NOMO-1 treated with dmso at 0.1 percent for 144 hours (cell line): ENCODE data around the gene NDUFAF2.

ENCODE experiments used
- DNase-seq: peaks from one replicate; lab custom pipeline; 2025; ENCODE audit not compliant: unreplicated experiment; lab: John Stamatoyannopoulos, UW

The NDUFAF2 gene

GRCh38 chr5:61115968-61116367, 171.0 kb downstream of the NDUFAF2 start:
- DNase-seq = no peak

- DNase-seq = no peak
Measured at GRCh38 chr5:61119066-61119465, 174.1 kb downstream of the NDUFAF2 start.

GRCh38 chr5:61120534-61120933, 175.5 kb downstream of the NDUFAF2 start:
- no peak for DNase-seq

- no peak for DNase-seq
Measured at GRCh38 chr5:61123145-61123544, 178.1 kb downstream of the NDUFAF2 start.

- no peak for DNase-seq
Measured at GRCh38 chr5:61130289-61130688, 185.3 kb downstream of the NDUFAF2 start.

- no peak for DNase-seq
Measured at GRCh38 chr5:61132559-61132958, 187.6 kb downstream of the NDUFAF2 start.

GRCh38 chr5:61137835-61138234, 192.8 kb downstream of the NDUFAF2 start:
- DNase-seq = no peak

- DNase-seq = no peak
Measured at GRCh38 chr5:61139094-61139873, 194.3 kb downstream of the NDUFAF2 start.

GRCh38 chr5:61139931-61140330, 194.9 kb downstream of the NDUFAF2 start:
- no peak for DNase-seq

GRCh38 chr5:61141801-61142200, 196.8 kb downstream of the NDUFAF2 start:
- no peak for DNase-seq

GRCh38 chr5:61142391-61142790, 197.4 kb downstream of the NDUFAF2 start:
- DNase-seq = no peak

GRCh38 chr5:61142811-61143210, 197.8 kb downstream of the NDUFAF2 start:
- DNase-seq = no peak

GRCh38 chr5:61148515-61148914, 203.5 kb downstream of the NDUFAF2 start:
- no peak for DNase-seq

GRCh38 chr5:61151893-61152292, 206.9 kb downstream of the NDUFAF2 start:
- no peak for DNase-seq

GRCh38 chr5:61159070-61159469, 214.1 kb downstream of the NDUFAF2 start:
- no peak for DNase-seq

GRCh38 chr5:61159836-61160235, 214.8 kb downstream of the NDUFAF2 start:
- DNase-seq = no peak

GRCh38 chr5:61160497-61160896, 215.5 kb downstream of the NDUFAF2 start:
- no peak for DNase-seq

GRCh38 chr5:61162010-61162831, 217.2 kb downstream of the NDUFAF2 start, which contains the start of gene SMIM15:
Gene SMIM15 (minus strand): TSS chr5:61162468. CDS start chr5:61160171, 2,297 bp downstream.
- peak; percentile 91 for DNase-seq

GRCh38 chr5:61162832-61163567, 218.0 kb downstream of the NDUFAF2 start:
- peak; percentile 22 for DNase-seq

GRCh38 chr5:61163905-61164304, 218.9 kb downstream of the NDUFAF2 start:
- no peak for DNase-seq

- DNase-seq = no peak
Measured at GRCh38 chr5:61167382-61167781, 222.4 kb downstream of the NDUFAF2 start.
